Heart left ventricle (tissue), 13 donors: Measurements from ENCODE around the gene FAM149B1.

Source experiments
- POLR2A ChIP-seq, 2 donors: fragments of 450-650 bp; IDR thresholded peaks; one replicate each; pipeline ENCODE4 v1.6.1; 2017; ENCODE audit warnings: antibody characterized with exemption in 2 of 2, mild to moderate bottlenecking in 2 of 2, moderate library complexity in 2 of 2
- TF ChIP-seq, protein P1 (sequence below), 12 donors: fragments of 200-600 bp; sonication (generic) in 4 of 12; IDR thresholded peaks; one replicate each; pipeline versions ENCODE4 v1.5.0 to v1.8.0; 2018 to 2022; ENCODE audit warnings: antibody characterized with exemption in 12 of 12, mild to moderate bottlenecking in 5 of 12
- donor health status: ischemic (EF 13 %, LVEDD 7.1; RV severe dilation, severe dysfunction).
- donor health status: DM: no; HTN: yes; CAD: no.
- donor health status: DM: no; HTN: no; CAD: no.
- donor health status: ischemic (EF 25% LVEDD 6.9; RV normal size, moderate dysfunction).
- donor health status: ischemic (EF 25% LVEDD 5.7; RV mildly dilated, moderate dysfunction).
- donor health status: ischemic (EF 35%, LVEDD 5.7; RV mildly dilated, moderate dysfunction).
- donor health status: nonischemic (EF 11% LVEDD 7.7; RV severe dilation, severe dysfunction).
- donor health status: DM: yes; HTN: yes; CAD: no.
- donor health status: PGD.
- donor health status: ischemic (EF 29% LVEDD 5.4; RV normal size, mild dysfunction).
- donor health status: nonischemic (EF 23%, LVEDD 6.1; RV moderate dilation, normal function).

DNA sequence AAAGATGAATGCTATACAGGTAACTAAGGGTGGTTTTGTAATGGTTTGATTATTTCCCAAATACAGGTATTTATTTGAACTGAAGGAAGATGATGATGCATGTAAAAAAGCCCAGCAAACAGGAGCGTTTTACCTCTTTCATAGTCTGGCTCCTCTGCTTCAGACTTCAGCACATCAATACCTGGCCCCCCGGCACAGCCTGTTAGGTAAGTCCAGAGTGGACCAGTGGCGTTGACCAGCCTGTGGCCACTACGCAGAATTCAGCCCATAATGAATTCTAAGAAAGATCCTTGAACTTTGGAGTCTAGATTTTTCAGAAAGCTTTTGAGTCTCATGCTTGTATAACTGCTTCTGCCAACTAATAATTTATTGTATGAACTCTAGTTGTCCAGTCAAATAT, 48.0 kb upstream of the FAM149B1 start:
- TF ChIP-seq POLR2A (IDR thresholded peaks at IDR 0.05): no peak
- TF ChIP-seq, protein P1, sequence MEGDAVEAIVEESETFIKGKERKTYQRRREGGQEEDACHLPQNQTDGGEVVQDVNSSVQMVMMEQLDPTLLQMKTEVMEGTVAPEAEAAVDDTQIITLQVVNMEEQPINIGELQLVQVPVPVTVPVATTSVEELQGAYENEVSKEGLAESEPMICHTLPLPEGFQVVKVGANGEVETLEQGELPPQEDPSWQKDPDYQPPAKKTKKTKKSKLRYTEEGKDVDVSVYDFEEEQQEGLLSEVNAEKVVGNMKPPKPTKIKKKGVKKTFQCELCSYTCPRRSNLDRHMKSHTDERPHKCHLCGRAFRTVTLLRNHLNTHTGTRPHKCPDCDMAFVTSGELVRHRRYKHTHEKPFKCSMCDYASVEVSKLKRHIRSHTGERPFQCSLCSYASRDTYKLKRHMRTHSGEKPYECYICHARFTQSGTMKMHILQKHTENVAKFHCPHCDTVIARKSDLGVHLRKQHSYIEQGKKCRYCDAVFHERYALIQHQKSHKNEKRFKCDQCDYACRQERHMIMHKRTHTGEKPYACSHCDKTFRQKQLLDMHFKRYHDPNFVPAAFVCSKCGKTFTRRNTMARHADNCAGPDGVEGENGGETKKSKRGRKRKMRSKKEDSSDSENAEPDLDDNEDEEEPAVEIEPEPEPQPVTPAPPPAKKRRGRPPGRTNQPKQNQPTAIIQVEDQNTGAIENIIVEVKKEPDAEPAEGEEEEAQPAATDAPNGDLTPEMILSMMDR (IDR thresholded peaks at IDR 0.05): no peak
